ENCODE data around the gene APRT. TPM values are rescaled to one million over a fixed set of nuclear protein-coding genes. Genes with fewer than 3 reads are reported as not detected.

The APRT gene
- total RNA-seq, 1 donor from 2014 or later = 53.4 TPM

- Histone ChIP-seq H3K9me3 (ENCODE audit: low read depth) (no peaks in the 10 kb centered on the region), H3K4me2 (no peak overlapping the region), H3K9ac (peak overlapping the region; percentile 27), H3K27ac (no peak overlapping the region), H3K27me3 (no peaks in the 10 kb centered on the region), H4K20me1 (ENCODE audit: low read depth) (peaks cover 4% of the 10 kb centered on the region), H3K4me3 (no peak overlapping the region), H3K79me2 (ENCODE audit: low read depth) (no peaks in the 10 kb centered on the region), H2AFZ (replicated peaks) (no peak overlapping the region), H3K4me1 (no peaks in the 10 kb centered on the region), H3F3A (ENCODE audit: low read depth) (no peaks in the 10 kb centered on the region), H3K36me3 (no peaks in the 10 kb centered on the region)
- peak; percentile 17 for DNase-seq (ENCODE audit: low spot score)
- H3K4me1 Mint-ChIP-seq = peaks cover 3% of the 10 kb centered on the region
- no peak overlapping the region for H3K4me3 Mint-ChIP-seq
- peaks cover 2% of the 10 kb centered on the region for H3K36me3 Mint-ChIP-seq
- peak overlapping the region; percentile 54 for H3K27ac Mint-ChIP-seq
- TF ChIP-seq CTCF (IDR thresholded peaks at IDR 0.05) (peak; percentile 30), EZH2phosphoT487 (IDR thresholded peaks at IDR 0.05) (no peak)
- H3K9me3 Mint-ChIP-seq = no peaks in the 10 kb centered on the region
- peaks cover 10% of the 10 kb centered on the region for H3K27me3 Mint-ChIP-seq (ENCODE audit: insufficient read depth, low read depth)
Observed at GRCh38 chr16:88844419-88845036, 32.8 kb upstream of the APRT start.

GRCh38 chr16:88843256-88843655 is 31.5 kb upstream of the APRT start:
- Histone ChIP-seq H3K9ac (no peak overlapping the region), H3K9me3 (ENCODE audit: low read depth) (no peaks in the 10 kb centered on the region), H4K20me1 (ENCODE audit: low read depth) (peaks cover 4% of the 10 kb centered on the region), H3K4me3 (no peak overlapping the region), H3K79me2 (ENCODE audit: low read depth) (no peaks in the 10 kb centered on the region), H3F3A (ENCODE audit: low read depth) (no peaks in the 10 kb centered on the region), H3K4me2 (no peak overlapping the region), H2AFZ (replicated peaks) (no peak overlapping the region), H3K4me1 (no peaks in the 10 kb centered on the region), H3K27ac (no peak overlapping the region), H3K27me3 (no peaks in the 10 kb centered on the region), H3K36me3 (no peaks in the 10 kb centered on the region)
- DNase-seq (ENCODE audit: low spot score) = no peak
- H3K36me3 Mint-ChIP-seq = no peaks in the 10 kb centered on the region
- H3K9me3 Mint-ChIP-seq = no peaks in the 10 kb centered on the region
- H3K4me1 Mint-ChIP-seq = peaks cover 3% of the 10 kb centered on the region
- peak overlapping the region; percentile 24 for H3K4me3 Mint-ChIP-seq
- TF ChIP-seq EZH2phosphoT487 (IDR thresholded peaks at IDR 0.05) (no peak), EZH2 (IDR thresholded peaks at IDR 0.05) (no peak)
- H3K27ac Mint-ChIP-seq = no peak overlapping the region
- peaks cover 8% of the 10 kb centered on the region for H3K27me3 Mint-ChIP-seq (ENCODE audit: insufficient read depth, low read depth)

DNA sequence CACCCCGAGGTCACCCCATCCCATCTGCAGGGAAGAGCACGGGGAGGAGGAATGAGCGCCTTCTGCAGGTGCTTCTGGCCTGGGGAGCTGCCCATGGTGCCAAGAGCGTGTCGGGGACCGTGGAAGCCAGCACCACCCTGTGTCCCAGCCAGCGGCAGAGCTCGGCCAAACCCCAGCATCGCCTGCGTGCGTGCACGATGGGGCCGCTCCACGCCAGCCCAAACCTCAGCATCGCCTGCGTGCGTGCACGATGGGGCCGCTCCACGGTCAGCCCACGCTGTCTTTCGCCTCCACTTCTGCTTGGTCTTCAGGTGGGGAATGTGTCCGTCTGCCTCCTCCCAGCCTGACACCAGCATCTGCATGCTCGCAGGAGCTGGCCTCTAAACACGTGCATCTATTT is 31.1 kb upstream of the APRT start:
- no peaks in the 10 kb centered on the region for H3K27me3 ChIP-seq
- peaks cover 8% of the 10 kb centered on the region for H3K27me3 Mint-ChIP-seq (ENCODE audit: insufficient read depth, low read depth)
- H3K79me2 ChIP-seq (ENCODE audit: low read depth) = no peaks in the 10 kb centered on the region
- no peaks in the 10 kb centered on the region for H3K9me3 ChIP-seq (ENCODE audit: low read depth)
- no peak overlapping the region for H3K27ac Mint-ChIP-seq
- DNase-seq (ENCODE audit: low spot score) = no peak
- H3K9ac ChIP-seq = no peak overlapping the region
- no peaks in the 10 kb centered on the region for H3K36me3 Mint-ChIP-seq
- no peaks in the 10 kb centered on the region for H3K4me1 ChIP-seq
- H3K4me1 Mint-ChIP-seq = peaks cover 3% of the 10 kb centered on the region
- peak overlapping the region; percentile 24 for H3K4me3 Mint-ChIP-seq
- no peak overlapping the region for H3K4me2 ChIP-seq
- no peaks in the 10 kb centered on the region for H3F3A ChIP-seq (ENCODE audit: low read depth)
- peaks cover 4% of the 10 kb centered on the region for H4K20me1 ChIP-seq (ENCODE audit: low read depth)
- no peak overlapping the region for H2AFZ ChIP-seq (replicated peaks)
- no peaks in the 10 kb centered on the region for H3K36me3 ChIP-seq
- no peak for TF ChIP-seq EZH2 (IDR thresholded peaks at IDR 0.05)
- TF ChIP-seq EZH2phosphoT487 (IDR thresholded peaks at IDR 0.05) = no peak
- H3K27ac ChIP-seq = no peak overlapping the region
- H3K9me3 Mint-ChIP-seq = no peaks in the 10 kb centered on the region
- H3K4me3 ChIP-seq = no peak overlapping the region

DNA sequence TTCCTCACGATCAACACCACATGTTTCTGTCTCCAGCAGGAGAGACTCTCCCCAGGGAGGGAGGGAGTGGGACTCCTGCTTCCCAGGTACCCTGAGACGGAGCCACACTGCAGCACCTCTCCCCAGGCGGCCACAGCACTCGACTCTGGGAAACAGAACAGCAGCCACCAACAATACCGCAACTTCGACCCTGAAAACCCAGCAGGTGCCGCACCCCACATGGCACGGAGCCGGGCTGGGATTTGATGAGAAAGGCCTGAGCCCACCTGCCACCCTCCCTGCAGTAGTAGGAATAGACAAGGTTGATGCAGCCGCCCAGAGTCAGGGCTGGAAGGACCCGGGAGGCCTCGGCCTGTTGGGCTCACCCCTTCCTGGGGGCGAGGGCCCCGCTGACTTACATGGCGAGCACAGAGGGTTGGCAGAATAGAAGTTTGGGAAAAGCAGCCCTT is 30.6 kb upstream of the APRT start:
- no peak overlapping the region for H3K4me3 Mint-ChIP-seq
- Histone ChIP-seq H2AFZ (replicated peaks) (no peak overlapping the region), H3K9me3 (ENCODE audit: low read depth) (no peaks in the 10 kb centered on the region), H3K27ac (no peak overlapping the region), H3K36me3 (no peaks in the 10 kb centered on the region), H3K4me2 (no peak overlapping the region), H3F3A (ENCODE audit: low read depth) (no peaks in the 10 kb centered on the region), H4K20me1 (ENCODE audit: low read depth) (peaks cover 4% of the 10 kb centered on the region), H3K27me3 (no peaks in the 10 kb centered on the region), H3K4me3 (no peak overlapping the region), H3K9ac (no peak overlapping the region), H3K4me1 (no peaks in the 10 kb centered on the region), H3K79me2 (ENCODE audit: low read depth) (no peaks in the 10 kb centered on the region)
- H3K27ac Mint-ChIP-seq = no peak overlapping the region
- TF ChIP-seq EZH2 (IDR thresholded peaks at IDR 0.05) (no peak), EZH2phosphoT487 (IDR thresholded peaks at IDR 0.05) (no peak), CTCF (IDR thresholded peaks at IDR 0.05) (no peak)
- peaks cover 3% of the 10 kb centered on the region for H3K4me1 Mint-ChIP-seq
- no peak for DNase-seq (ENCODE audit: low spot score)
- no peaks in the 10 kb centered on the region for H3K9me3 Mint-ChIP-seq
- no peaks in the 10 kb centered on the region for H3K36me3 Mint-ChIP-seq
- H3K27me3 Mint-ChIP-seq (ENCODE audit: insufficient read depth, low read depth) = peaks cover 8% of the 10 kb centered on the region

All from neural progenitor cell (in vitro differentiated cells).